GM23338 (cell line): ENCODE data around the gene RNF213.

Experiments
- EZH2 ChIP-seq: fragments of 200-600 bp; sonication (generic); IDR thresholded peaks from one replicate; pipeline ENCODE4 v1.8.0; 2017; ENCODE audit warnings: antibody characterized with exemption, mild to moderate bottlenecking, low read depth; ENCODE audit not compliant: unreplicated experiment
- EZH2phosphoT487 ChIP-seq: fragments of 200-600 bp; sonication (generic); IDR thresholded peaks from one replicate; pipeline ENCODE4 v1.8.1; 2018; ENCODE audit warnings: antibody characterized with exemption; ENCODE audit not compliant: unreplicated experiment
- NANOG ChIP-seq: IDR thresholded peaks from 2 replicates; pipeline ENCODE4 v1.6.1; 2016; ENCODE audit warnings: antibody characterized with exemption, borderline replicate concordance
- POLR2AphosphoS5 ChIP-seq: IDR thresholded peaks from 2 replicates; pipeline ENCODE4 v1.6.1; 2016; ENCODE audit warnings: antibody characterized with exemption, low read depth
- STAT1 ChIP-seq: IDR thresholded peaks from one replicate; pipeline ENCODE4 v1.6.1; 2016; ENCODE audit warnings: antibody characterized with exemption; ENCODE audit not compliant: unreplicated experiment
- TF ChIP-seq, protein P1 (sequence below), 2 experiments: fragments of 200-600 bp in 1 of 2; sonication (generic) in 1 of 2; conservative IDR thresholded peaks; 2 replicates each; pipeline versions ENCODE4 v1.5.1 to v1.6.1; 2016 to 2017; ENCODE audit warnings: antibody characterized with exemption in 2 of 2, low read depth in 2 of 2, mild to moderate bottlenecking in 2 of 2, moderate library complexity in 1 of 2

DNA sequence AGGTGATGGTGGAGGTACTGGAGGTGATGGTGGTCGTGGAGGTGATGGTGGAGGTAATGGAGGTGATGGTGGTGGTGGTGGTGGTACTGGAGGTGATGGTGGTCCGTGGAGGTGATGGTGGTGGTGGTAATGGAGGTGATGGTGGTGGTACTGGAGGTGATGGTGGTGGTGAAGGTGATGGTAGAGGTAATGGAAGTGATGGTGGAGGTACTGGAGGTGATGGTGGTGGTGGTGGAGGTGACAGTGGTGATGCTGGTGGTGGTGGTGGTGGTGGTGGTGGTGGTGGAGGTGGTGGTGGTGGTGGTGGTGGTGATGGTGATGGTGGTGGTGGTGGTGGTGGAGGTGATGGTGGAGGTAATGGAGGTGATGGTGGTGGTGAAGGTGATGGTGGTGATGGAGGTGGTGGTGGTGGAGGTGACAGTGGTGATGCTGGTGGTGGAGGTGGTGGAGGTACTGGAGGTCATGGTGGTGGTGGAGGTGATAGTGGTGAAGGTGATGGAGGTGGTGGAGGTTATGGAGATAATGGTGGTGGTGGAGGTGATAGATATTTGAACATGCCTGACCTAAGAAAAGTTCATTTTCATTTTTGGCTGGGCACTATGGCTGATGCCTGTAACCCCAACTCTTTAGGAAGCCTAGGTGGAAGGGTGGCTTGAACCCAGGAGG lies 55.0 kb downstream of the RNF213 start:
- TF ChIP-seq EZH2 (no peak), NANOG (no peak), POLR2AphosphoS5 (no peak), STAT1 (no peak), EZH2phosphoT487 (no peak)
- TF ChIP-seq, protein P1, sequence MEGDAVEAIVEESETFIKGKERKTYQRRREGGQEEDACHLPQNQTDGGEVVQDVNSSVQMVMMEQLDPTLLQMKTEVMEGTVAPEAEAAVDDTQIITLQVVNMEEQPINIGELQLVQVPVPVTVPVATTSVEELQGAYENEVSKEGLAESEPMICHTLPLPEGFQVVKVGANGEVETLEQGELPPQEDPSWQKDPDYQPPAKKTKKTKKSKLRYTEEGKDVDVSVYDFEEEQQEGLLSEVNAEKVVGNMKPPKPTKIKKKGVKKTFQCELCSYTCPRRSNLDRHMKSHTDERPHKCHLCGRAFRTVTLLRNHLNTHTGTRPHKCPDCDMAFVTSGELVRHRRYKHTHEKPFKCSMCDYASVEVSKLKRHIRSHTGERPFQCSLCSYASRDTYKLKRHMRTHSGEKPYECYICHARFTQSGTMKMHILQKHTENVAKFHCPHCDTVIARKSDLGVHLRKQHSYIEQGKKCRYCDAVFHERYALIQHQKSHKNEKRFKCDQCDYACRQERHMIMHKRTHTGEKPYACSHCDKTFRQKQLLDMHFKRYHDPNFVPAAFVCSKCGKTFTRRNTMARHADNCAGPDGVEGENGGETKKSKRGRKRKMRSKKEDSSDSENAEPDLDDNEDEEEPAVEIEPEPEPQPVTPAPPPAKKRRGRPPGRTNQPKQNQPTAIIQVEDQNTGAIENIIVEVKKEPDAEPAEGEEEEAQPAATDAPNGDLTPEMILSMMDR (conservative IDR thresholded peaks at IDR 0.05; ENCODE audit: low read depth in 2 of 2): no peak
